WI38 (cell line): ENCODE results near the gene ZNF20.

ENCODE experiments used
- H3K4me3 ChIP-seq: 2 replicates; pipeline ENCODE4 v1.5.1; 2011; ENCODE audit warnings: low read depth, mild to moderate bottlenecking, control low read depth, low read length
- TF ChIP-seq, protein P1 (sequence below): IDR thresholded peaks from 2 replicates; pipeline ENCODE4 v1.5.1; 2012; ENCODE audit warnings: low read depth, mild to moderate bottlenecking, control low read depth, low read length

Gene ZNF20

DNA sequence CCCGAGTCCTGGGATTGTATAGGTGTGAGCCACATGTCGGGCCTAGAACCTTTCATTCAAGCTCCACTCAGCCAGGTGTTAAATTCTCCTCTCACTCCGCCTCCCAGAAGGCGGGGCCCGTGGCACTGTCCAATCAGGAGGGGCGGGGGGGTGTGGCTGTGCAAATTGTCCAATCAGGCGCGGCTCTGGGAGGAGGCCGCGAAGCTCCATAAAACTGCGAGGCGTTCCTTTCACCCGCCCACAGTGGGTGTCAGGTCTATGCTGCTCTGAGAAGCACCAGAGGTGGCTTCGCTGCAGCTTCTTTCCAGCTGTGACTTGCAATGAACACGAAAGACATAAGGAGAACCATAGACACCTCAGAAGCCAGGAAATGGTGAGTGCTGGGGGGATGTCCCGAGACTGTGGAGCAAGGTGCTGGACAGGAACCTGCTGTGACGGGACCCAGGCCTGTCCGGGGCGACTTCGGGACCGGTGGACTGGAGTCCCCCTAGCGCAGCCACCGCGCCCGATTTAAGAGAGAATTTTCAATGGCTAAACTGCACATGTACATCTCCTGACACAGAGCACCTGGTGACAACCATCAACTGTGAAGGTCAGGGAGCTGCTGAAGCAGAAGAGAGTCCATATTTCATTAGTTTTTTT lies 19.7 kb upstream of the ZNF20 start:
- H3K4me3 ChIP-seq: no peak overlapping the region
- TF ChIP-seq, protein P1, sequence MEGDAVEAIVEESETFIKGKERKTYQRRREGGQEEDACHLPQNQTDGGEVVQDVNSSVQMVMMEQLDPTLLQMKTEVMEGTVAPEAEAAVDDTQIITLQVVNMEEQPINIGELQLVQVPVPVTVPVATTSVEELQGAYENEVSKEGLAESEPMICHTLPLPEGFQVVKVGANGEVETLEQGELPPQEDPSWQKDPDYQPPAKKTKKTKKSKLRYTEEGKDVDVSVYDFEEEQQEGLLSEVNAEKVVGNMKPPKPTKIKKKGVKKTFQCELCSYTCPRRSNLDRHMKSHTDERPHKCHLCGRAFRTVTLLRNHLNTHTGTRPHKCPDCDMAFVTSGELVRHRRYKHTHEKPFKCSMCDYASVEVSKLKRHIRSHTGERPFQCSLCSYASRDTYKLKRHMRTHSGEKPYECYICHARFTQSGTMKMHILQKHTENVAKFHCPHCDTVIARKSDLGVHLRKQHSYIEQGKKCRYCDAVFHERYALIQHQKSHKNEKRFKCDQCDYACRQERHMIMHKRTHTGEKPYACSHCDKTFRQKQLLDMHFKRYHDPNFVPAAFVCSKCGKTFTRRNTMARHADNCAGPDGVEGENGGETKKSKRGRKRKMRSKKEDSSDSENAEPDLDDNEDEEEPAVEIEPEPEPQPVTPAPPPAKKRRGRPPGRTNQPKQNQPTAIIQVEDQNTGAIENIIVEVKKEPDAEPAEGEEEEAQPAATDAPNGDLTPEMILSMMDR: no peak

DNA sequence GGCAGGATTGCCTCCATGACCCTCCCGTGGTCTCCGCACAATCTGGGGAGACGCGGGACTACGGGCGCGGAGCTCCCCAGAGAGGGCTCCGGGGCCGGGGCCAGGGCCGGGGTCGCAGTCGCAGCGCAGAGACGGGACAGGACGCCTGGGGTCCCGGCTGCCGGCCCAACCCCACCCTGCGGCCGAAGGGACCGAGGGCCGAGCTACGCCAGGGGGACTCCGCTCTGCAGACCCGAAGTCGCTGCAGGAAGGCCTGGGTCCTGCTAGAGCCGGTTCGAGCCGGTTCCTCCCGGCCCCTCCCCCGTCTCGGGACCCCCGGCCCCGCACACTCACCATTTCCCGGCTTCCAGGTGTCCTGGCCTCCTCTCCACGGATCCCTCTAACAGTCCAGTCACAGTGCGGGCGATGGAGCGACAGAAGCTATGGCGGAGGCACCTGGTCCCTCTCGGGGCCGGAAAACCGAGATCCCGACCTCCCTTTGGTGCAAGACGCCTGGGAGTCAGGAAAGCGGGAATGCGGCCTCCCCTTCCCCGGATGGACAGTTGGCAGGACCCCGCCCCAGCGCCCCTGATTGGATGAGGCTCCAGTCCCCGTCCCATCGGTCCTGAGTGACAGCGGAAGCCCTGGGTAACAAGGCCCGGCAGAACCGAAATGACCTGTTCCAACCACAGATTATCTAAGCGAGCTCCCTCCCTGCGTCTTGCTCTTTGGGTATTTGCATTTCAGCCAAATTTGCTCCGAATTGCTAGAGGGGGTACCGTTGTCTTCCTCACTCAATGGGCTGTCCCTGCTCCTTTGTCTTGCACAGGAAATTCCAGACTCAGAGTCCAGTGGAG lies 16.3 kb upstream of the ZNF20 start, which contains the start of gene ZNF625:
ZNF625 (minus strand) TSS at position 512 of the 836 bp plus-strand sequence; CDS start at position 336, 176 bp downstream.
- H3K4me3 ChIP-seq: peak within 1 kb of the TSS; percentile 89
- TF ChIP-seq, protein P1: no peak

DNA sequence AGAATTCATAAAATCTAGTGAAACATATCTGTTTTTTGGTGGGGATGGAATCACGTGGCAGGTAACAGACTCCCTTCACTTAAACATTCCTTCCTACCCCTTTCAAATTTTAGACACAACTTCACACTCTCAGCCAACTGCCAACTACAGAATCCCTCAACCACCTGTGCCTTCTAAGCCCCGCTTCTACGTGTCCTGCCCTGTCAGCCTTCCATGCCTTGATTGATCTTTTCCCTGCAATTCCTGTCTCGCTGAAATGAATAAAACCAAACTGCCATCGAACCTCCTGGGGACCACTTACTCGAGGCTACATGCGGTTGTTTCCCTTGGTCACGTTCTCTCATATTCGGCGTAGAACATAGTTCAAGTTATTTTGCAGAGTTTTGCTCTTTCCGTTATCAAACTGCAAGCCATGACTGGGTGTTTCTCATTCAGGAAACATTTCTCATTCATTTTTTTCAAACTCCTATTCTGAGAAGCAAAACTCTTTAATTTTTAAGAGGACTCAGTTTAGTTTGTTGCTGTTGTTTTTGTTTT lies 15.2 kb upstream of the ZNF20 start:
- peak overlapping the region; percentile 89 for H3K4me3 ChIP-seq

DNA sequence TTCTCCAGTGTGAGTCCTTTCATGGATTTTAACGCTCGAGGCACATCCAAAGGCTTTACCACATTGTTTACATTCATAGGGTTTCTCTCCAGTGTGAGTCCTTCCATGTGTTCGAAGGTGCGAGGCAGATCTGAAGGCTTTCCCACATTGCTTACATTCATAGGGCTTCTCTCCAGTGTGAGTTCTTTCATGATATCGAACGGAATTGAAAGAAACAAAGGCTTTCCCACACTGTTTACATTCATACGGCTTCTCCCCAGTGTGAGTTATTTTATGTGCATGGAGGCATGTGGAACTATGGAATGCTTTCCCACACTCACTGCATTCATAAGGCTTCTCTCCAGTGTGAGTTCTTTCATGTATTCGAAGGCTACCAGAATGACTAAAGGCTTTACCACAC lies 5.2 kb upstream of the ZNF20 start:
- no peak overlapping the region for H3K4me3 ChIP-seq
- TF ChIP-seq, protein P1: no peak

More for the DNA sequence above, 15.2 kb upstream of the ZNF20 start:
- TF ChIP-seq, protein P1: no peak

DNA sequence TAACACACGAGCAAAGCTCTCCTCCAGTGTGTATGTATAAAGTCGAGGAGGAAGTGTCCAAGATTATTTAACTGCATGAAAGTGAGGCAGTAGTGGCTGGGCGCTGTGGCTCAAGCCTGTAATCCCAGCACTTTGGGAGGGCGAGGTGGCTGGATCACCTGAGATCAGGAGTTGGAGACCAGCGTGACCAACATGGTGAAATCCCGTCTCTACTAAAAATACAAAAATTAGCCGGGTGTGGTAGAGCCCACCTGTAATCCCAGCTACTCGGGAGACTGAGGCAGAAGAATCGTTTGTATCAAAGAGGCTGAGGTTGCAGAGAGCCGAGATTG lies 1.2 kb upstream of the ZNF20 start:
- TF ChIP-seq, protein P1: no peak
- H3K4me3 ChIP-seq: no peak overlapping the region

DNA sequence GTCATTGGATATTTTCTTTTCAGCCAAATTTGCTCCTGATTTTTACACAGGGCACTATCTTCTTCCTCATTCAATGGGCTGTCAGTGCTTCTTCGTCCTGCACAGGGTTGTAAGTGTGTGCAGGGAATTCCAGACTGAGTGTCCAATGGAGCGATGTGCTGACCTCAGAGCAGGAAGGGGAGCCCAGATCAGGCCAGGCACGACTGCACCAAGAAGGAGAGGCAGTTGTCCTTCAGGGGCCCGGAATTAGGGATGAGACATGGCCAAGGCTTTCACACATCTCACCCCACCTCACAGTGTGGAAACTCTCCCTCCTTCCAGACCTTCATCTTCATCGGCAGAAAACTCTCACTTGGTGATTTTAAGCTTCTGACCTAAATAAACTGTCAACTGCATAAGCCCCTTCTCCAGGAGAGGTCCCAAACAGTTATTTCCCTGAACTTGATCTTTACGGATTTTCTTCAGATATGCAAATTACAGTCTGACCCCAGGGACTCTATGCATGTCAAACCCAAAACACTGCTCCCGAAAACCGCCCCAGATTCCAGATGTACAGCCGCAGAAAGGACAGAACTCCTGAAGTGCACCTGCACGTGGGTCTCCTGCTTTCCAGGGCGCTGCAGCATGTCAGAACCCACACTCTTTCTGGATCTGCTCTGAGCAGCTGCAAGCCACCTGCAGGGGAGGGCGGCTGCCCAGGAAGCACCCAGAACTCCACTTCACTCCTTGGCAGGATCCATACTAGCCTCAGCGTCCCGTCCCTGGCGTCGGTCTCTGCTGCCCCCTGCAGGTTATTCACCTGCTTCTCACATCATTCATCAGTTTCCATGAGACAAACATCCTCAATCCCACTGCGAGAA lies 625 bp upstream of the ZNF20 start:
- H3K4me3 ChIP-seq: peak overlapping the region; percentile 85
- TF ChIP-seq, protein P1: peak; percentile 80
